GM13976 (cell line): Measurements from ENCODE around the gene MOB2.

Experiments used
- DNase-seq: peaks from one replicate; pipeline ENCODE4 v3.0.0; 2012; ENCODE audit warnings: low spot score
- CTCF ChIP-seq: IDR thresholded peaks from 2 replicates; pipeline ENCODE4 v1.5.1; 2012; ENCODE audit warnings: borderline replicate concordance, mild to moderate bottlenecking; ENCODE audit not compliant: insufficient read depth; ENCODE audit errors: extremely low read depth, missing control alignments, control extremely low read depth
- in situ Hi-C: fragments of 300-500 bp; cut with MboI; formaldehyde crosslinking; loops from one replicate; pipeline ENCODE4 v1.12.0; 2022; ENCODE audit warnings: low sequenced_read_pairs, mixed read lengths, inconsistent platforms; ENCODE audit not compliant: unreplicated experiment

Gene MOB2

GRCh38 chr11:1469287-1469910, 17.2 kb downstream of the MOB2 start:
- in situ Hi-C loops, result no loop called here
- TF ChIP-seq CTCF, result no peak

GRCh38 chr11:1468473-1469066, 18.0 kb downstream of the MOB2 start:
- in situ Hi-C loops, result no loop called here
- no peak for TF ChIP-seq CTCF
- no peak for DNase-seq

More at GRCh38 chr11:1469287-1469910, 17.2 kb downstream of the MOB2 start:
- DNase-seq, result no peak

- DNase-seq, result no peak
- no peak for TF ChIP-seq CTCF
- in situ Hi-C loops, result no loop called here
Measured at GRCh38 chr11:1468002-1468401, 18.6 kb downstream of the MOB2 start.

GRCh38 chr11:1467270-1467669, 19.3 kb downstream of the MOB2 start:
- in situ Hi-C loops, result no loop called here
- TF ChIP-seq CTCF, result no peak
- DNase-seq, result no peak

- no peak for TF ChIP-seq CTCF
- in situ Hi-C loops, result no loop called here
- DNase-seq, result no peak
Measured at GRCh38 chr11:1466784-1467183, 19.8 kb downstream of the MOB2 start.

- in situ Hi-C loops, result no loop called here
- DNase-seq, result no peak
- no peak for TF ChIP-seq CTCF
Measured at GRCh38 chr11:1463056-1463455, 23.5 kb downstream of the MOB2 start.
